B cell (primary cell): ENCODE data around the gene NPAS3. TPM values are rescaled to one million over a fixed set of nuclear protein-coding genes. Genes with fewer than 3 reads are reported as not detected.

ENCODE experiments used
- ATAC-seq: fragments of 200-7000 bp; cut with Tn5 transposase; one replicate; pipeline ENCODE4 v1.10.0; 2021; ENCODE audit warnings: low read depth, mild to moderate bottlenecking, moderate number of reproducible peaks, moderate library complexity
- CTCF ChIA-PET: fragments of 350-600 bp; sonication (Branson Sonifier 250); formaldehyde crosslinking; loops from one replicate; lab custom pipeline; 2021; ENCODE audit warnings: antibody characterized with exemption, inconsistent platforms; lab: Charles Lee
- POLR2A ChIA-PET: fragments of 350-600 bp; sonication (Branson Sonifier 250); formaldehyde crosslinking; loops from one replicate; lab custom pipeline; 2021; ENCODE audit warnings: antibody characterized with exemption; lab: Charles Lee
- DNase-seq: peaks from one replicate; pipeline ENCODE4 v3.0.0; 2013
- H2AFZ ChIP-seq: 2 replicates; pipeline ENCODE4 v1.6.1; 2012; ENCODE audit warnings: mild to moderate bottlenecking, low read depth, low read length; ENCODE audit not compliant: insufficient read depth, poor library complexity, severe bottlenecking
- H3K27ac ChIP-seq, 2 donors: 1 replicate in 1 of 2; 2 replicates in 1 of 2; pipeline ENCODE4 v1.5.1; 2012 to 2013; ENCODE audit warnings: low read length in 2 of 2, mild to moderate bottlenecking in 2 of 2, moderate library complexity in 1 of 2
- H3K27me3 ChIP-seq, 4 experiments: fragments of 200-600 bp in 1 of 4; sonication (generic) in 1 of 4; replicated peaks in 1 of 4; 1 replicate in 2 of 4; 2 replicates in 2 of 4; pipeline versions ENCODE4 v1.6.1 to v1.7.0; 2013 to 2016; ENCODE audit warnings: low read length in 3 of 4, mild to moderate bottlenecking in 2 of 4, mixed read lengths in 1 of 4, moderate library complexity in 1 of 4; ENCODE audit not compliant: insufficient read depth in 4 of 4, control insufficient read depth in 3 of 4; ENCODE audit errors: control extremely low read depth in 1 of 4
- H3K36me3 ChIP-seq, 2 experiments: replicated peaks in 1 of 2; 1 replicate in 1 of 2; 2 replicates in 1 of 2; pipeline versions ENCODE4 v1.6.1 to v1.7.1; 2013; ENCODE audit warnings: low read length in 1 of 2; ENCODE audit not compliant: insufficient read depth in 2 of 2, control insufficient read depth in 1 of 2; ENCODE audit errors: control extremely low read depth in 1 of 2, extremely low read depth in 1 of 2
- H3K4me1 ChIP-seq, 2 donors: fragments of 200-600 bp in 1 of 2; sonication (generic) in 1 of 2; 1 replicate in 1 of 2; 2 replicates in 1 of 2; pipeline versions ENCODE4 v1.5.1 to v1.6.1; 2013 to 2017; ENCODE audit warnings: low read length in 2 of 2; ENCODE audit not compliant: control insufficient read depth in 2 of 2, insufficient read depth in 2 of 2
- H3K4me2 ChIP-seq: replicated peaks from 2 replicates; pipeline ENCODE3; 2012; ENCODE audit warnings: mild to moderate bottlenecking, low read depth, low read length; ENCODE audit not compliant: poor library complexity, severe bottlenecking
- H3K4me3 ChIP-seq, 5 experiments: fragments of 200-600 bp in 1 of 5; sonication (generic) in 1 of 5; 1 replicate in 3 of 5; 2 replicates in 2 of 5; pipeline versions ENCODE4 v1.5.1 to v1.7.0; 2011 to 2016; ENCODE audit warnings: low read length in 4 of 5, mild to moderate bottlenecking in 4 of 5, low read depth in 2 of 5, control low read depth in 1 of 5, moderate library complexity in 1 of 5; ENCODE audit not compliant: insufficient read depth in 1 of 5; ENCODE audit errors: control extremely low read depth in 1 of 5, extremely low read depth in 1 of 5
- H3K79me2 ChIP-seq: fragments of 200-600 bp; sonication (generic); one replicate; pipeline ENCODE4 v1.6.0; 2016; ENCODE audit warnings: low read length; ENCODE audit not compliant: control insufficient read depth, insufficient read depth
- H3K9ac ChIP-seq: fragments of 200-600 bp; sonication (generic); 2 replicates; pipeline ENCODE4 v1.6.1; 2017; ENCODE audit warnings: mild to moderate bottlenecking, low read length, moderate library complexity
- H3K9me3 ChIP-seq, 3 donors: one replicate each; pipeline versions ENCODE4 v1.6.1 to v1.7.1; 2013; ENCODE audit warnings: low read length in 2 of 3; ENCODE audit not compliant: control insufficient read depth in 2 of 3, insufficient read depth in 1 of 3; ENCODE audit errors: control extremely low read depth in 1 of 3
- H4K20me1 ChIP-seq: 2 replicates; pipeline ENCODE4 v1.6.0; 2012; ENCODE audit warnings: mild to moderate bottlenecking, low read length; ENCODE audit not compliant: insufficient read depth, control insufficient read depth, poor library complexity, severe bottlenecking
- H3K27ac Mint-ChIP-seq: one replicate; pipeline ENCODE4 v1.8.0; 2021; ENCODE audit warnings: mixed read lengths
- H3K27me3 Mint-ChIP-seq: one replicate; pipeline ENCODE4 v1.8.0; 2021; ENCODE audit warnings: mixed read lengths
- H3K4me1 Mint-ChIP-seq: one replicate; pipeline ENCODE4 v1.8.0; 2021; ENCODE audit warnings: mixed read lengths
- H3K4me3 Mint-ChIP-seq: one replicate; pipeline ENCODE4 v1.8.0; 2021; ENCODE audit warnings: mixed read lengths
- H3K9me3 Mint-ChIP-seq: one replicate; pipeline ENCODE4 v1.8.0; 2022; ENCODE audit warnings: mixed read lengths; ENCODE audit not compliant: insufficient read depth
- EZH2 ChIP-seq: IDR thresholded peaks from 2 replicates; pipeline ENCODE4 v1.6.1; 2012; ENCODE audit warnings: borderline replicate concordance, low read depth, mild to moderate bottlenecking, moderate library complexity, low read length; ENCODE audit not compliant: insufficient read depth, poor library complexity, severe bottlenecking
- WGBS: methylation state at CpG from one replicate; pipeline ENCODE4 v1.1.5; 2013; ENCODE audit warnings: missing lambda C conversion rate; ENCODE audit not compliant: insufficient coverage; 5-methylcytosine and 5-hydroxymethylcytosine counted together
- intact Hi-C: fragments of 100-400 bp; cut with micrococcal nuclease; formaldehyde crosslinking; loops from one replicate; pipeline ENCODE4 v1.10.0; 2022
- polyA plus RNA-seq: library from polyadenylated mRNA; depleted of rRNA; stranded (reverse); fragments of >200 nt; gene quantifications from 2 replicates; pipeline ENCODE4 v1.2.3, GENCODE V29; 2012
- total RNA-seq, 2 donors: library from RNA; stranded (reverse); fragments of 120-200 nt in 1 of 2; gene quantifications; 1 replicate in 1 of 2; 2 replicates in 1 of 2; pipeline versions ENCODE4 v1.2.3 to v1.2.4, GENCODE V29; 2013 to 2022
- TF ChIP-seq, protein P1 (sequence below): fragments of 200-600 bp; IDR thresholded peaks from one replicate; pipeline ENCODE4 v1.8.0; 2022; ENCODE audit warnings: antibody characterized with exemption, mild to moderate bottlenecking

The NPAS3 gene
- total and polyA plus RNA-seq, 2 donors (not counting 1 experiment from before 2014, with no cell fraction given): not detected

DNA sequence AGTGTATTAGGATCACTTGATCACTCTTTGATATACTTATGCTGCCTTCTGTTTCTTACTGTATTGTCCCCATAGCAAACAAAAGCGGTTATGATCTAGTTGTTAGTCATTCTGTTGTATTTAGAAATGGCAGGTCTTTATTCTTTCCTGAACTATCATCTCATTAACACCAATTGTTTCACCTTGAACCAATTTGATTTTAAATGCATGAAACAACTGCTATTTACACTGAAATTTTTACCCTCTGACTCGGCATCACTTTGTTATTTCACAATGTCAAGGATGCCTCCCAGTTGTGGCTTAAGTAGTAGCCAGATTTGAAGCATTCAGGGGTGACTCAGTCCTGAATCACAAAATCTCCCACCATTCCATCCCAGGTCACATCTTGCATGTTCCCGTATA lies 708.7 kb downstream of the NPAS3 start:
- Mint-ChIP-seq H3K4me1 (no peaks in the 10 kb centered on the region), H3K4me3 (no peak overlapping the region), H3K27ac (no peak overlapping the region), H3K27me3 (no peaks in the 10 kb centered on the region), H3K9me3 (peaks cover 2% of the 10 kb centered on the region)
- DNase-seq: no peak
- 100% methylated on average over 1 of the region's 3 CpGs for WGBS
- intact Hi-C loops: no loop called here
- Histone ChIP-seq H3K36me3 (no peaks in the 10 kb centered on the region), H3K27me3 (no peaks in the 10 kb centered on the region), H3K27ac (no peak overlapping the region), H4K20me1 (no peaks in the 10 kb centered on the region), H3K4me1 (no peaks in the 10 kb centered on the region), H3K9ac (no peak overlapping the region), H3K4me2 (no peak overlapping the region), H3K4me3 (no peak overlapping the region), H3K9me3 (no peaks in the 10 kb centered on the region), H3K79me2 (no peaks in the 10 kb centered on the region), H2AFZ (no peak overlapping the region)
- ChIA-PET POLR2A (no interaction called here), CTCF (no interaction called here)
- ATAC-seq: no peak
- TF ChIP-seq EZH2: no peak
- TF ChIP-seq, protein P1, sequence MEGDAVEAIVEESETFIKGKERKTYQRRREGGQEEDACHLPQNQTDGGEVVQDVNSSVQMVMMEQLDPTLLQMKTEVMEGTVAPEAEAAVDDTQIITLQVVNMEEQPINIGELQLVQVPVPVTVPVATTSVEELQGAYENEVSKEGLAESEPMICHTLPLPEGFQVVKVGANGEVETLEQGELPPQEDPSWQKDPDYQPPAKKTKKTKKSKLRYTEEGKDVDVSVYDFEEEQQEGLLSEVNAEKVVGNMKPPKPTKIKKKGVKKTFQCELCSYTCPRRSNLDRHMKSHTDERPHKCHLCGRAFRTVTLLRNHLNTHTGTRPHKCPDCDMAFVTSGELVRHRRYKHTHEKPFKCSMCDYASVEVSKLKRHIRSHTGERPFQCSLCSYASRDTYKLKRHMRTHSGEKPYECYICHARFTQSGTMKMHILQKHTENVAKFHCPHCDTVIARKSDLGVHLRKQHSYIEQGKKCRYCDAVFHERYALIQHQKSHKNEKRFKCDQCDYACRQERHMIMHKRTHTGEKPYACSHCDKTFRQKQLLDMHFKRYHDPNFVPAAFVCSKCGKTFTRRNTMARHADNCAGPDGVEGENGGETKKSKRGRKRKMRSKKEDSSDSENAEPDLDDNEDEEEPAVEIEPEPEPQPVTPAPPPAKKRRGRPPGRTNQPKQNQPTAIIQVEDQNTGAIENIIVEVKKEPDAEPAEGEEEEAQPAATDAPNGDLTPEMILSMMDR: no peak

DNA sequence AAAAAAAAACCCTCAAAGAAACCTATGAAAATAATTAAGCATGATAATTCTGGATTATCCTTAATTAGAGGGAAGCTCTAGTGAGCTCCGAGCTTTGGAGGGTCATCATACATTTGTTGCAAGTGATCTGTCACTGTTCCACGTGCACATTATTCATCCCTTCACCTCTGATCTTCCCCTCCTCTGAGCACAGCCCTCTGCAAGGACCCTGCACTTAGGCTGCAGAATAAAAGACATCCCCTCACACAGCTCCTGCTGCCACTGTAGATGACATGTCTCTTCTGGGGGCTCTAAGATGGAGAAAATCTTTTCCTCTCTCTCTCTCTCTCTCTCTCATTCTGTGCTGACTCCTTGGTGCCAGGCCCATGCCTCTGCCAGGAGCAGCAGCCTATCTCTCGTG lies 711.8 kb downstream of the NPAS3 start:
- H3K9ac ChIP-seq: no peak overlapping the region
- H3K36me3 ChIP-seq: no peaks in the 10 kb centered on the region
- no peaks in the 10 kb centered on the region for H3K27me3 Mint-ChIP-seq
- no peaks in the 10 kb centered on the region for H3K9me3 ChIP-seq
- H3K4me2 ChIP-seq: no peak overlapping the region
- ChIA-PET CTCF (no interaction called here), POLR2A (no interaction called here)
- H3K9me3 Mint-ChIP-seq: peaks cover 2% of the 10 kb centered on the region
- intact Hi-C loops: no loop called here
- H3K4me1 ChIP-seq: no peaks in the 10 kb centered on the region
- TF ChIP-seq EZH2: no peak
- TF ChIP-seq, protein P1: no peak
- H3K4me3 ChIP-seq: no peak overlapping the region
- H3K4me3 Mint-ChIP-seq: no peak overlapping the region
- H2AFZ ChIP-seq: no peak overlapping the region
- H3K4me1 Mint-ChIP-seq: no peaks in the 10 kb centered on the region
- H3K79me2 ChIP-seq: no peaks in the 10 kb centered on the region
- H3K27ac ChIP-seq: no peak overlapping the region
- H3K27me3 ChIP-seq: no peaks in the 10 kb centered on the region
- no peak for DNase-seq
- ATAC-seq: no peak
- WGBS: 89% methylated on average over 3 of the region's 3 CpGs
- H4K20me1 ChIP-seq: no peaks in the 10 kb centered on the region
- no peak overlapping the region for H3K27ac Mint-ChIP-seq
